ENCODE results near the gene MRPL23.

The MRPL23 gene

DNA sequence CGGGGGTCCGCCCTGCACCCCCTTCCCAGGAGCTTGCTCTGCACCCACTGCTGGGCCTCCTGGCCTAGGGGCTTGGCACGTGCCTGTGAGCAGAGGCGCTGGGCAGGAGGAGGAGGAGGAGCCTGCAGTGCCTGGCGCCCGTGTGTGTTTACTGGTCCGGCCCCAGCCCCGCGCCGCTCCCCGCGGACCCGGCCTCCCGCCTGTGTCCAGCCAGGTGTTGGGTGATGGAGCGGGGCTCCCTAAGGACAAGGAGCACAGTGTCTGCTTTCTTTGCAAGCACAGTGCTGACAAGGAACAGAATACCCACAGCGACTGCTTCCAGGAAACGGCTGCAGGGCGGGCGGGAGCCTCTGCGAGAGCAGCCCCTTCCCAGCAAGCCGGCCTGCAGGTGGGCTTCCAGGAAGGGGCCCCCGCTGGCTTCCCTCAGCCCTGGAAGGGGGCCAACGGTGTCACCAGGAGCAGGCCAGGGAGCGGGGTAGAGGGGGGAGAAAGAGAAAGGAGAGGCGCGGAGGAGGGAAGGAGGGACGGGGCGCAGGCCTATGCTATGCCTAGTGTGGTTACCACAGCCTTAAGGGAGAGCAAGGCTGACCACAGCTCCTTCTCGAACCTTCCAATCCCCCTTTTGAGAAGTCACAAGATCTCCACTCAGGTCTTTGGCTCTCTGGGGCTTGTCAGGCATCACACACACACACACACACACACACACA lies 43.9 kb downstream of the MRPL23 start:
- DNase-seq (ENCODE audit: low read depth in 2 of 2): no peak
- no peak for TF ChIP-seq CTCF (IDR thresholded peaks at IDR 0.05; ENCODE audit: low read depth, low read length)
- no peak overlapping the region for H3K4me3 ChIP-seq (replicated peaks in 1 of 2; ENCODE audit: low read depth in 2 of 2, low read length in 2 of 2)

GRCh38 chr11:1992111-1992510 lies 45.0 kb downstream of the MRPL23 start:
- TF ChIP-seq CTCF (IDR thresholded peaks at IDR 0.05; ENCODE audit: low read depth, low read length): no peak

DNA sequence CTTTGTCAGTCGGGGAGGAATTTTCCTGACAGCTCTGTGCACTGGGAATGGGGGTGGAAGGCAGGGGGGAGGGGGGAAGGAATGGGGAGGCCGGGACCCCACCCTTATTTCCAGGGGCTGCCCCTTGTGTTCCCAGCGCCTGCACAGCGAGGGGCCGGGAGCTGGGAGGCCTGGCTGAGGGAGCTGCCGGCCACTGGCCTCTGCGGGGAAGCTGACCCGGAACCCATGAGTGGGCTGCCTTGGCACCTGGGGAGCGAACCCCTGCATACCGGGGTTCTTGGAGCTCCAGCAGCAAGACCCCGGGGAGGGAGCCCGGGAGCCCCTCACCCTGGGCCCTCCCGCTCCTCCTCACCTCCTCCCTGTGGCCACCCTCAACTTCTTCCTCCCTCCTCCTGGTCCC lies 47.0 kb downstream of the MRPL23 start:
- no peak for TF ChIP-seq CTCF (IDR thresholded peaks at IDR 0.05; ENCODE audit: low read depth, low read length)

More at GRCh38 chr11:1992111-1992510, 45.0 kb downstream of the MRPL23 start:
- no peak for DNase-seq (ENCODE audit: low read depth in 2 of 2)
- H3K4me3 ChIP-seq (replicated peaks in 1 of 2; ENCODE audit: low read depth in 2 of 2, low read length in 2 of 2): no peak overlapping the region

DNA sequence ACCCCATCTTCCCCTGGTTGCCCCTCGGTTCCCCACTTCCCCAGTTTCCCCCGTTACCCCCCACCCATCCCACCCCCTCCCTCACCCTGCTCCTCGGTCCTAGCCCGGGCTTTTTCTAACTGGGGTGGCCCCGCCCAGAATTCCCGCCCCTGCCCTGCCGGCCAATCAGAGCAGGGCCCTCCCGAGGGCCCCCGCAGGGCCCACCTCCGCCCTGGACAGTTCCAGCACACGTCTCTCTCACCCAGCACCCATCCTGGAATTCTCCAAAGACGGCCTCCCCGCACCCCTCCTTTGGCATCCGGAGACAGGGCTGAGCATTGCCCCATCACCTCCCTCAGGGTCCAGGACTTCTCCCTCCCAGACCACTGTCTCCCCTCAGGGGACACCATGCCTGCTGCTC lies 50.6 kb downstream of the MRPL23 start, which contains the start of gene H19:
Gene H19 (minus strand): TSS at position 88 of the 400 bp plus-strand sequence.
- no peak within 1 kb of the TSS for H3K4me3 ChIP-seq (replicated peaks in 1 of 2; ENCODE audit: low read depth in 2 of 2, low read length in 2 of 2)
- TF ChIP-seq CTCF (IDR thresholded peaks at IDR 0.05; ENCODE audit: low read depth, low read length): no peak
- DNase-seq (ENCODE audit: low read depth in 2 of 2): no peak

More for the DNA sequence above, 47.0 kb downstream of the MRPL23 start:
- no peak overlapping the region for H3K4me3 ChIP-seq (replicated peaks in 1 of 2; ENCODE audit: low read depth in 2 of 2, low read length in 2 of 2)
- no peak for DNase-seq (ENCODE audit: low read depth in 2 of 2)

DNA sequence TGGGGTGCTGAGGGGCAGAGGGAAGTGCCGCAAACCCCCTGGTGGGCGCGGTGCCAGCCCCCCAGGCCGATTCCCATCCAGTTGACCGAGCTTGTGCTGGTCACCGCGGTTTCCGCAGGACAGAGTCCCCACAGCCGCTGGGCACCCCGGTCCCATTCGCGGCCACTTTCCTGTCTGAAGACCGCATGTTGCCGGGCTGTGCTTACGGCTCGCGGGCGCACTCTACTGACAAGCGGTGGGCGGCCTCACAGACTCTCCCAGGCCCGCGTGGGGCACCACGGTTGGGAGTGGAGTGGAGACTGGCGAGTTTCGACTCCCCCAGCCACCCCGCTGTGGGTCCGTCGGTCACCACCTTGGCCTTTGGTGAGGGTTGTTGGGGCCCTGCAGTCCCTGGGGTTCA lies 51.2 kb downstream of the MRPL23 start:
- no peak for TF ChIP-seq CTCF (IDR thresholded peaks at IDR 0.05; ENCODE audit: low read depth, low read length)
- no peak overlapping the region for H3K4me3 ChIP-seq (replicated peaks in 1 of 2; ENCODE audit: low read depth in 2 of 2, low read length in 2 of 2)
- DNase-seq (ENCODE audit: low read depth in 2 of 2): no peak

- no peak for TF ChIP-seq CTCF (IDR thresholded peaks at IDR 0.05; ENCODE audit: low read depth, low read length)
- H3K4me3 ChIP-seq (replicated peaks in 1 of 2; ENCODE audit: low read depth in 2 of 2, low read length in 2 of 2): no peak overlapping the region
Measured at GRCh38 chr11:1998861-1999260, 51.7 kb downstream of the MRPL23 start.

More at GRCh38 chr11:1998861-1999260, 51.7 kb downstream of the MRPL23 start:
- no peak for DNase-seq (ENCODE audit: low read depth in 2 of 2)
